Activated CD4-positive, alpha-beta T cell treated with anti-CD3 and anti-CD28 coated beads, Interleukin-2, Interleukin-6, amounts not matched to agents 100 ng/mL and 50 ng/mL, durations not matched to agents 16 hours and 8 hours (primary cell): Measurements from ENCODE around the gene RAB3IL1.

Experiments used
- DNase-seq: peaks from one replicate; pipeline ENCODE4 v3.0.0-alpha.2; 2020

Gene RAB3IL1

GRCh38 chr11:61918251-61918937 is 1.0 kb upstream of the RAB3IL1 start:
- no peak for DNase-seq

DNA sequence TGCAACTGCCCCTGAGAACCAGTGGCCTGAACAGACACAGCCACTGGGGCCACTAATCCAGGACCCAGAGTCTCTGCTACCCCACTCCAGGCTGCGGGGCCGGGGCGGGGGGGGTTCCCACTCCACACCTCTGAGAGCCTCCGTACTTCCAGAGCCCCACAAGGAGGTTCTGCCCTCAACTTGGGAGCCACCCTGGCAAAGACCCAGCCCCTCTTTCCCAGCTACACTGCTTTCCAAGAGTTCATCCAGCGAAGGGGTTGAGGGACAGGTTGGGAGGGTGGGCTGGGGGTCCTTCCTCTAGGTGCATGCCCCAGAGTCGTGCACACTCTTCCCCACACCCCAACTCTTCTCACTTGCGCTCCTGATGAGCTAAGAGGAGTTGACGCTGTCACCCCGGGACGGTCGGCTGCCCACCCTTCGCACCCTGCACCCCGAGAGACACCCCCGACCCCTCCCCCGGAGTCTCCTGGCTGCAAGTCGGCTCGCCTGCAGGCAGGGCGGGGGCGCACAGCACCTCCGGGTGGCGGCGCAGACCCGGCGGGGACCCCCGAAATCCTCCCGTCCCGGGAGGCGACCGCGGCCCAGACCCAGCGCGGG is 531 bp downstream of the RAB3IL1 start:
- no peak for DNase-seq

DNA sequence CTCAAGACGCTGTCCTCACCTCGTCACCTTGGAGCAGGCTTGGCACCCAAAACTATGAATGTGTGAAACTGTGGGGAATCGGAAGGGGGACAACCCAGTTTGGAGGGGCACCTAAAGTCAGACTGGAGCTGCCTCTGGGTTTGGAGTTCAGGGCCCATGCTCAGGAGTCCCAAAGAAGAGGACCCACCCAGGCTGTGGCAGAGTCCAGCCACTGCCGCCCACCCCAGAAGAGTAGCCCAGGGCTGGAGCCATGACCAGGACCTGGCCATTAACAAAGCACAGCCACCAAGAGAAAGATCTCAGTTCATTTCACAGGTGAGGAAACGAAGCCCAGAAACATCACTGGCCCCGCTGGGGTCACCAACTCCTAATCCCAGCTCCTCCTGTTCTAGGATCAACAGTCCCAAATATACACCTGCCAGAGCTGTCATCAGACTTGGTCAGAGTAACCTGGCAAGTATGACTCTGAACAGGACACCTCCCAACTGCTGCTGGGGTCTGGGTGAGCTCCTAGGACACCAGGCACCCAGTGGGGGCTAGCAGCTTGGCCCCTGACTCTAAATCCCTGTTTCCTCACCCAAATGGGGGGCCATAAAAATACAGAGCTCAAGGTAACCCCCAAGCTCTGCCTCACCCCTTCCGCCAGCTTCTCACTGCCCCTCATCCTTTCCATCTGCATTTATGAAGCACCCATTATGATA is 2.7 kb downstream of the RAB3IL1 start:
- DNase-seq = no peak

- no peak for DNase-seq
These were observed 3.5 kb downstream of the RAB3IL1 start for GRCh38 chr11:61913699-61914395.

DNA sequence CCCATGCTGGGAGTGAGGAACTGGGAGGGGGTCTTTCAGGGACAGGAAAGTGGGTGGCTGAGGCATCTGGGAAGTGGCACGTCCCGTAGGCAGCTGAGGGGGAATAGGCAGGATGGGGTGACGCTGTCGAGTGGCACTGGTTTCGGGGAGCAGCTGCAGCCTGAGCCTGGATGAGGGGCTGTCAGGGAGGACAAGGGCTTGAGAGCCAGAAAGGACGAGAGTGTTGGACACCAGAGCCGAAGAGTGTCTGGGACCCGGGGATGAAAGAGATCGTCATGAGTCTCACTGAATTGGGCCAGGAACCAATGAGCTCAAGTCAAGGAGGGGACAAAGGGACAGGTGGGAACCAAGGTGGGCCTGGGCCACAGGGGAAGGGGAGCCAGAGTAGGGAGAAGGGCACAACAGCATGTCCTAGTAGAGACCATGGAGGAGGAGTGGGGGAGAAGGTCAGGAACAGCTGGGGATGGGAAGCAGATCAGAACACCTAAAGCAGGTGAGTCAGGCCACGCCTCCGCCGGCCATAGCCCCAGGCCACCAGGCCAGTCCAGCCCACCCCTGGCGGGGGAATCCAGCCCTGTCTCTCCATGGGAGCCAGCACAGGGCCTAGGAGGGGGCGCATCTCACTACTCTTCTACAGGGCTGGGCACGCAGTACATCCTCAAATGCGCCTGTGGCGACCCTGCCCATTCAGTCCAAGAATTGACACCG is 4.2 kb downstream of the RAB3IL1 start:
- DNase-seq = no peak

GRCh38 chr11:61912530-61912898 is 4.9 kb downstream of the RAB3IL1 start:
- no peak for DNase-seq

DNA sequence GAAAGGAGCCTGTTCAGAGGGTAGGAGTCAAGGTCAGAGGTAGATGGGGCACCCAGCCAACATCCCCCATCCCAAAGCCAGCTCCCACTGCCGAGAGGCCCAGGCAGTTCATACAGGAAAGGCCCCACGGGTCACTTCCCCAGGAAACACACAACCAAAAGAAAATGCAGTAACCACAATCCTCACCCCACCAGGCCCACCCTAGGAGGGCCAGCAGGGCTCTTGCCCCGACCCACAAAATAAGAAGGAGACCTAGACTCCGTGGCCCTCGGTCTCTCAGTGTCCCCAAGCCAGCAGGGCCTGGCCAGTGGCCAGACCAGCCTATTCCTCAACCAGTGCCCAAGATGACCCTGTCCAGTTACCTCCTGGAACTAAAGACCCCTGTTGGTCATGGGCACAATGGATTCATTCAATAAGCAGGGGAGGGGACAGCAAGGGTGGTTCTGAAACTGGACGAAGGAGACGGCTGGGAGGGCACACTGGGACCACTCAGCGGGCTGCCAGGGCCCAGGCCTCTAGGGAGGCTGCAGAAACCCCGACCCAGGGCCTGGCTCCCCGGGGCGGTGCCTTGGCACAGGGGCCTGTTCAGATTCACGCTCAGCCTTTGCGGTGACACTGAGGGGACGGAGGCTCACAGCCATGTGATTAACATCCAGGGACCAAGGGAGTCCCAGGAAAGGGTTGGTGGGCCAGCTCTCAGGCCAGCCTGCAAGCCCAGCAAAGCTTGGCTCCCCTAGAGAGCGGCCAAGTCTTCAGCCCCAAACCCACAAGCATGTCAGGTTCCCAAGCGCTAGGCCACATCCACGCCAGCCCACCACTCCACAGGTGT is 5.5 kb downstream of the RAB3IL1 start:
- no peak for DNase-seq

- no peak for DNase-seq
These were observed 6.2 kb downstream of the RAB3IL1 start for GRCh38 chr11:61911128-61911700.

- DNase-seq = no peak
These were observed 6.9 kb downstream of the RAB3IL1 start for GRCh38 chr11:61910187-61911127.

DNA sequence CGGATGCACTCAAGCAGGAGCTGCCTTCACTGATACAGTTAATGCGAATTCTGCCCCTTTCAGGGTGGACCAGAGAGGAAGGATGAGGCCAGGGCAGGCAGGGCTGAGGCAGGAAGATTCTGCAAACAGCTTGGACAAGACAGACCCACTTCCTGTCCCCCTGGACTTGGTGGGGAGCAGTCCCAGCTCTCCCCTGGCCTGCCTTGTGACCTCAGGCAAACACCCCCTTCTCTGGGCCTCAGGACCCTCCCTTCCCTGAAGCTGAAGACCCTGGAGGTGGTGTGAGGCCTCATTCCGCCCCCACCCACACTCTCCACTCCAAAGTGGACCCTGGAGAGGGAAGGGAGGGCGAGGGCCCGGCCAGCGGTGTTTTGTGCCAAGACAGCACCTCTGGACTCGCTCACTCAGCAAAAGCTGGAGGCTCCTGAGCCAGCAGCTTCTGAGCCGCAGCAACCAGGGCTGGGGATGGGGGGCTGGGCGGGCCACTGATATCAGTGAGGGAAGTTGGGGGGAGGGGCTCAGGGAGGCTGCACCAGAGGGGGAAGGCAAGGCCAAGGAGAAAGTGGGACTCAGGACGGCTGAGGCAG is 8.5 kb downstream of the RAB3IL1 start:
- no peak for DNase-seq

GRCh38 chr11:61907871-61908729 is 9.3 kb downstream of the RAB3IL1 start:
- no peak for DNase-seq

DNA sequence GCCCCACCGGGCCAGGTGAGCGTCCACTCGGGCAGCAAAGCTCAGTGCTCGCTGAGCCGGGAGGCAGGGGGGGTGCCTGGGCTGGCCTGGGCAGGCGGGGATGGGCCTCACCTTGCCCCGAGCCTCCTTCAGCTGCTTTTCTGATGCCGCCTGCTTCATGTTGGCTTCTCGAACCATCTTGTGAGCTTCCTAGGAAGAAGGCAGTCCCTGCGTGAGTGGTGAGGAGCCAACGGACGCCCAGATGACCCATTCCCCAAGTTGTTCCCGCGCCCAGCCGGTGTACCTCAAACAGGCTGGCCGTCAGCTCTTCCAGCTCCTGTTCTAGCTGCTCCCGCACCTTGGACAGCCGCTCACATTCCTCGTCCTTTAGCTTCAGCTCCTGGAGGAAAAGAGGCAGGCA is 10.1 kb downstream of the RAB3IL1 start:
- no peak for DNase-seq

GRCh38 chr11:61906522-61906909 is 10.8 kb downstream of the RAB3IL1 start:
- no peak for DNase-seq

DNA sequence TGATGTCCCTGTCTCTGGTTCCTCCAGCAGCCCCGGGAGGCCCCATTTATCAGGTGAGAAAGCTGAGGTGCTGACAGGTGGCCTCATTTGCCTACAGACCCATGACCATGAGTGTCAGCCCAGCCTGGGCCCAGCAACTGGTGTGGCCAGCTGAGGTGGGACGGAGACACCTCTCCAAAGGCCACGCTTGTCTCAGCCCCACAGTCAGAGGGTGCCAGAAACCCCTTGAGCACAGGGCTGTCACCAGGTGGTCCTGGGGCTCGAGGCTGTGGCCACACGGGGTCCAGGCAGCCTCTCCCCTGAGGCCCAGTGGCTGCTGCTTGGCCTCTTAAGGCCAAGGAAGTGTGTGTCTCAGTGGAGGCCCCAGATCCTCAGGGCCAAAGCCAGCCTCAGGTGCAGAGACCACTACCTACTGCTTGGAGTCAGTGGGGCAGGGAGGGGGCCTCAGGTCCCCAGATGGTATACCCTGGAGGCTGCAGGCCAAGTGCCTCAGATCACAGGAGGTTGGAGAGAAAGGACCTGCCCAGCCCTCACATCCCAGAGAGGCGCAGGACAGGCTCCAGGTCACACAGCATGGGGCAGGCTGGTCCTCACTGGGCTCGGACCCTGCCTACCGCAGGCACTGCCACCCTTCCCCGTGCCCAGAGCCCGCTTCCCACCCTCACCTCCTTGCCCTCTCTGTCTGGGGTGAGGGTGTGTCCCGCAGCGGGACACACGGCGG is 11.4 kb downstream of the RAB3IL1 start:
- no peak for DNase-seq

DNA sequence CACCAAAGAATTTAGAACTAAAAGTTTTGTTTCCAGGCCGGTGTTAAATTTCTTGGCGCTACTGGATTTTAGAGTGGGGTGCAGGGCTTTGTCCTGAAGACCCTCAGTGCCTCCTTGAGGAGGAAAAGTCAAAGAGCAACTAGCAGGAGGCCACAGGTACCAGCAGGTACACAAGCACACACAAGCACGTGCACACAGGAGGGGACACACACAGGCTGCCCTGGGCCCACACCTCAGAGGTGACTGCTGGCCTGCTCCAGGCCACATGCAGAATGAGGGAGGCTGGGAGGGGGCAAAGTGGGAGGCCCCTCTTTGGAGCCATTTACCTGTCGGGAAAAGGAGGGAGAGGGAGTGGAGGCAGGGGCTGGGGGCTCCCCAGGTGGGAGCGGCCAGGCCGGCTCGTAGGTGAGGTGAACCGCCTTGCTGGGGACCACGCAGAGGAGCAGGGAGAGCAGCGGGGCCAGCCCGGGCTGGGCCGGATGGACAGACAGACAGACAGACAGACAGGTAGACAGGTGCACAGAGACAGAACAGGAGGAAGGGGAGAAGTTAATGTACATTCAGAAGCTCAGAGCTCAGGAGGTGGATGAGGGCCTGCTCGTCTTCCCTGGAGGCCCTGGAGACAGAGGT is 12.2 kb downstream of the RAB3IL1 start:
- DNase-seq = no peak

- DNase-seq = no peak
These were observed 12.8 kb downstream of the RAB3IL1 start for GRCh38 chr11:61904539-61905048.

GRCh38 chr11:61903845-61904244 is 13.5 kb downstream of the RAB3IL1 start:
- DNase-seq = no peak

DNA sequence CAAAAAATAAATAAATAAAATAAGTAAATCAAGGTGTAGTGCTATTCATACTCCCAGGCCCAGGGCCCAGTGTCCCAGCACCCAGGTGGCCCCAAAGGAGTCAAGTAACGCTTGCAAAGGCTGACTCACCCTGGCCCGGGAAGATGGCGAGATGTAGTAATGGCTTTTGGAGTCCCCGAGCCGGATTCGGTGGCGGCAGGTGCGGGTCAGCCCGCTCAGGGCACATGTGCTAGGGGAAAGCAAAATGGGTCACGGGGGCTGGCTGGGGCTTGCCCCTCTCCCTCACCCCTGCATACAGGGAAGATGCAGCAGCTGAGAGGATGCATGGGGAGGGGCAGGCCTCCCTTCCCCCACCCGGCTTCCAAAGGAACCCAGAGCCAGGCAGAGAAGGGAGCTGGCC is 15.1 kb downstream of the RAB3IL1 start:
- DNase-seq = no peak
